HepG2 (cell line): Measurements from ENCODE around the gene UBAP1L. TPM values are rescaled to one million over a fixed set of nuclear protein-coding genes. Genes with fewer than 3 reads are reported as not detected.

Experiments used
- ARID3A ChIP-seq: IDR thresholded peaks from 2 replicates; pipeline ENCODE4 v1.6.1; 2012; ENCODE audit warnings: low read depth, low read length, improper control_type of control experiment
- ERF ChIP-seq: IDR thresholded peaks from 2 replicates; pipeline ENCODE4 v1.6.1; 2018; ENCODE audit warnings: missing biosample characterization, missing genetic modification reagents
- KDM4B ChIP-seq: sonication (generic); formaldehyde crosslinking; IDR thresholded peaks from 2 replicates; pipeline ENCODE4 v1.4.0; 2020; ENCODE audit warnings: missing genetic modification reagents
- LBX2 ChIP-seq: sonication (generic); formaldehyde crosslinking; IDR thresholded peaks from 2 replicates; pipeline ENCODE4 v1.5.0; 2020; ENCODE audit warnings: missing genetic modification reagents, mild to moderate bottlenecking, borderline replicate concordance
- MEIS1 ChIP-seq: sonication (generic); formaldehyde crosslinking; IDR thresholded peaks from 2 replicates; pipeline ENCODE4 v1.9.0; 2021; ENCODE audit warnings: mild to moderate bottlenecking, missing genetic modification reagents, moderate library complexity, borderline replicate concordance
- MLX ChIP-seq: IDR thresholded peaks from 2 replicates; pipeline ENCODE4 v1.6.1; 2016
- NCOA1 ChIP-seq: sonication (generic); formaldehyde crosslinking; IDR thresholded peaks from 2 replicates; pipeline ENCODE4 v1.9.0; 2021; ENCODE audit warnings: missing genetic modification reagents
- PREB ChIP-seq: sonication (generic); formaldehyde crosslinking; IDR thresholded peaks from 2 replicates; pipeline ENCODE4 v1.4.0; 2020; ENCODE audit warnings: missing genetic modification reagents
- ZFP36L1 ChIP-seq: sonication (generic); formaldehyde crosslinking; IDR thresholded peaks from 2 replicates; pipeline ENCODE4 v1.8.0; 2022; ENCODE audit warnings: mild to moderate bottlenecking, missing genetic modification reagents, moderate library complexity
- ZFYVE20 ChIP-seq: sonication (generic); formaldehyde crosslinking; IDR thresholded peaks from 2 replicates; pipeline ENCODE4 v1.8.0; 2023; ENCODE audit warnings: low read depth, mild to moderate bottlenecking, moderate library complexity, missing genetic modification reagents, borderline replicate concordance
- ZKSCAN8 ChIP-seq: IDR thresholded peaks from 2 replicates; pipeline ENCODE4 v1.6.1; 2016; ENCODE audit warnings: borderline replicate concordance, missing genetic modification reagents, missing compliant biosample characterization
- ZNF275 ChIP-seq: sonication (generic); formaldehyde crosslinking; IDR thresholded peaks from 2 replicates; pipeline ENCODE4 v1.8.0; 2022; ENCODE audit warnings: missing genetic modification reagents, mild to moderate bottlenecking, inconsistent platforms, borderline replicate concordance
- ZNF788 ChIP-seq: sonication (generic); formaldehyde crosslinking; IDR thresholded peaks from 2 replicates; pipeline ENCODE4 v1.5.0; 2020; ENCODE audit warnings: mild to moderate bottlenecking, missing genetic modification reagents, borderline replicate concordance
- polyA plus RNA-seq, 8 experiments: library from polyadenylated mRNA; depleted of rRNA in 3 of 8; stranded (reverse) in 7 of 8; unstranded in 1 of 8; fragments of >200 nt; fragmentation: Illumina TruSeq in 4 of 8; extraction: Trizol in 4 of 8; gene quantifications; 2 replicates each; pipeline versions ENCODE4 v1.2.1 to v1.2.3, GENCODE V29; 2011 to 2016; ENCODE audit warnings: low read depth in 4 of 8, missing spikeins in 1 of 8, mixed read lengths in 1 of 8; ENCODE audit not compliant: insufficient read depth in 1 of 8
- total RNA-seq, 5 experiments: library from RNA; depleted of rRNA; stranded (reverse); fragments of >200 nt; fragmentation: Illumina TruSeq; extraction: Trizol; gene quantifications; 2 replicates each; pipeline ENCODE4 v1.2.3, GENCODE V29; 2016; ENCODE audit warnings: low read depth in 1 of 5
- TF ChIP-seq, protein P1 (sequence below): sonication (generic); formaldehyde crosslinking; conservative IDR thresholded peaks from 2 replicates; pipeline ENCODE4 v1.4.0; 2020; ENCODE audit warnings: mild to moderate bottlenecking, missing genetic modification reagents, moderate library complexity
- TF ChIP-seq, protein P2 (sequence below): sonication (generic); formaldehyde crosslinking; IDR thresholded peaks from 2 replicates; pipeline ENCODE4 v1.8.1; 2023; ENCODE audit warnings: mild to moderate bottlenecking, missing genetic modification reagents
- TF ChIP-seq, protein P3 (sequence below): sonication (generic); formaldehyde crosslinking; IDR thresholded peaks from 2 replicates; pipeline ENCODE4 v1.5.0; 2020; ENCODE audit warnings: mild to moderate bottlenecking, missing genetic modification reagents

UBAP1L gene
- total and polyA plus RNA-seq, 2 of the 13 experiments (the other 11 are each of a cell fraction or from before 2014, with no cell fraction given): 0.86 to 1.4 TPM

GRCh38 chr15:65057549-65057940, 57.5 kb downstream of the UBAP1L start (continued):
- TF ChIP-seq, protein P1, sequence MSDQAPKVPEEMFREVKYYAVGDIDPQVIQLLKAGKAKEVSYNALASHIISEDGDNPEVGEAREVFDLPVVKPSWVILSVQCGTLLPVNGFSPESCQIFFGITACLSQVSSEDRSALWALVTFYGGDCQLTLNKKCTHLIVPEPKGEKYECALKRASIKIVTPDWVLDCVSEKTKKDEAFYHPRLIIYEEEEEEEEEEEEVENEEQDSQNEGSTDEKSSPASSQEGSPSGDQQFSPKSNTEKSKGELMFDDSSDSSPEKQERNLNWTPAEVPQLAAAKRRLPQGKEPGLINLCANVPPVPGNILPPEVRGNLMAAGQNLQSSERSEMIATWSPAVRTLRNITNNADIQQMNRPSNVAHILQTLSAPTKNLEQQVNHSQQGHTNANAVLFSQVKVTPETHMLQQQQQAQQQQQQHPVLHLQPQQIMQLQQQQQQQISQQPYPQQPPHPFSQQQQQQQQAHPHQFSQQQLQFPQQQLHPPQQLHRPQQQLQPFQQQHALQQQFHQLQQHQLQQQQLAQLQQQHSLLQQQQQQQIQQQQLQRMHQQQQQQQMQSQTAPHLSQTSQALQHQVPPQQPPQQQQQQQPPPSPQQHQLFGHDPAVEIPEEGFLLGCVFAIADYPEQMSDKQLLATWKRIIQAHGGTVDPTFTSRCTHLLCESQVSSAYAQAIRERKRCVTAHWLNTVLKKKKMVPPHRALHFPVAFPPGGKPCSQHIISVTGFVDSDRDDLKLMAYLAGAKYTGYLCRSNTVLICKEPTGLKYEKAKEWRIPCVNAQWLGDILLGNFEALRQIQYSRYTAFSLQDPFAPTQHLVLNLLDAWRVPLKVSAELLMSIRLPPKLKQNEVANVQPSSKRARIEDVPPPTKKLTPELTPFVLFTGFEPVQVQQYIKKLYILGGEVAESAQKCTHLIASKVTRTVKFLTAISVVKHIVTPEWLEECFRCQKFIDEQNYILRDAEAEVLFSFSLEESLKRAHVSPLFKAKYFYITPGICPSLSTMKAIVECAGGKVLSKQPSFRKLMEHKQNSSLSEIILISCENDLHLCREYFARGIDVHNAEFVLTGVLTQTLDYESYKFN (CRISPR knock-in tag): no peak
- TF ChIP-seq, protein P2, sequence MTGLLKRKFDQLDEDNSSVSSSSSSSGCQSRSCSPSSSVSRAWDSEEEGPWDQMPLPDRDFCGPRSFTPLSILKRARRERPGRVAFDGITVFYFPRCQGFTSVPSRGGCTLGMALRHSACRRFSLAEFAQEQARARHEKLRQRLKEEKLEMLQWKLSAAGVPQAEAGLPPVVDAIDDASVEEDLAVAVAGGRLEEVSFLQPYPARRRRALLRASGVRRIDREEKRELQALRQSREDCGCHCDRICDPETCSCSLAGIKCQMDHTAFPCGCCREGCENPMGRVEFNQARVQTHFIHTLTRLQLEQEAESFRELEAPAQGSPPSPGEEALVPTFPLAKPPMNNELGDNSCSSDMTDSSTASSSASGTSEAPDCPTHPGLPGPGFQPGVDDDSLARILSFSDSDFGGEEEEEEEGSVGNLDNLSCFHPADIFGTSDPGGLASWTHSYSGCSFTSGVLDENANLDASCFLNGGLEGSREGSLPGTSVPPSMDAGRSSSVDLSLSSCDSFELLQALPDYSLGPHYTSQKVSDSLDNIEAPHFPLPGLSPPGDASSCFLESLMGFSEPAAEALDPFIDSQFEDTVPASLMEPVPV (CRISPR knock-in tag): 0 out of 2 replicates have a peak, but pooled peaks have one; percentile 16
- TF ChIP-seq PREB: no peak
- TF ChIP-seq MLX: no peak
- TF ChIP-seq, protein P3, sequence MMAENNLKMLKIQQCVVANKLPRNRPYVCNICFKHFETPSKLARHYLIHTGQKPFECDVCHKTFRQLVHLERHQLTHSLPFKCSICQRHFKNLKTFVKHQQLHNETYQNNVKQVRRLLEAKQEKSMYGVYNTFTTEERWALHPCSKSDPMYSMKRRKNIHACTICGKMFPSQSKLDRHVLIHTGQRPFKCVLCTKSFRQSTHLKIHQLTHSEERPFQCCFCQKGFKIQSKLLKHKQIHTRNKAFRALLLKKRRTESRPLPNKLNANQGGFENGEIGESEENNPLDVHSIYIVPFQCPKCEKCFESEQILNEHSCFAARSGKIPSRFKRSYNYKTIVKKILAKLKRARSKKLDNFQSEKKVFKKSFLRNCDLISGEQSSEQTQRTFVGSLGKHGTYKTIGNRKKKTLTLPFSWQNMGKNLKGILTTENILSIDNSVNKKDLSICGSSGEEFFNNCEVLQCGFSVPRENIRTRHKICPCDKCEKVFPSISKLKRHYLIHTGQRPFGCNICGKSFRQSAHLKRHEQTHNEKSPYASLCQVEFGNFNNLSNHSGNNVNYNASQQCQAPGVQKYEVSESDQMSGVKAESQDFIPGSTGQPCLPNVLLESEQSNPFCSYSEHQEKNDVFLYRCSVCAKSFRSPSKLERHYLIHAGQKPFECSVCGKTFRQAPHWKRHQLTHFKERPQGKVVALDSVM (CRISPR knock-in tag): 0 out of 2 replicates have a peak, but pooled peaks have one; percentile 10
- TF ChIP-seq KDM4B (CRISPR knock-in tag): no peak
- peak; percentile 8; the same call in 1 of the 2 replicates for TF ChIP-seq ZNF788 (CRISPR knock-in tag)
- TF ChIP-seq MEIS1 (CRISPR knock-in tag): no peak
- no peak for TF ChIP-seq ZKSCAN8 (CRISPR knock-in tag)
- TF ChIP-seq ERF (CRISPR knock-in tag): 0 out of 2 replicates have a peak, but pooled peaks have one; percentile 0
- TF ChIP-seq ZNF275 (CRISPR knock-in tag): no peak
- TF ChIP-seq LBX2: no peak
- TF ChIP-seq ZFYVE20 (CRISPR knock-in tag): no peak
- 0 out of 2 replicates have a peak, but pooled peaks have one; percentile 9 for TF ChIP-seq ZFP36L1 (CRISPR knock-in tag)
- TF ChIP-seq NCOA1: no peak
- TF ChIP-seq ARID3A: no peak
